HG02588 (cell line): ENCODE measurements around the gene IL10RB.
"Not testable (repeated sequence)": the region's sequence is repeated elsewhere in the genome, so short reads cannot be mapped to it uniquely, and the experiment has no call there.

Source experiments
- ATAC-seq: cut with Tn5 transposase; IDR thresholded peaks from one replicate; pipeline ENCODE4 v1.9.1; 2021; ENCODE audit warnings: mild to moderate bottlenecking, moderate library complexity; ENCODE audit not compliant: unreplicated experiment

Gene IL10RB

DNA sequence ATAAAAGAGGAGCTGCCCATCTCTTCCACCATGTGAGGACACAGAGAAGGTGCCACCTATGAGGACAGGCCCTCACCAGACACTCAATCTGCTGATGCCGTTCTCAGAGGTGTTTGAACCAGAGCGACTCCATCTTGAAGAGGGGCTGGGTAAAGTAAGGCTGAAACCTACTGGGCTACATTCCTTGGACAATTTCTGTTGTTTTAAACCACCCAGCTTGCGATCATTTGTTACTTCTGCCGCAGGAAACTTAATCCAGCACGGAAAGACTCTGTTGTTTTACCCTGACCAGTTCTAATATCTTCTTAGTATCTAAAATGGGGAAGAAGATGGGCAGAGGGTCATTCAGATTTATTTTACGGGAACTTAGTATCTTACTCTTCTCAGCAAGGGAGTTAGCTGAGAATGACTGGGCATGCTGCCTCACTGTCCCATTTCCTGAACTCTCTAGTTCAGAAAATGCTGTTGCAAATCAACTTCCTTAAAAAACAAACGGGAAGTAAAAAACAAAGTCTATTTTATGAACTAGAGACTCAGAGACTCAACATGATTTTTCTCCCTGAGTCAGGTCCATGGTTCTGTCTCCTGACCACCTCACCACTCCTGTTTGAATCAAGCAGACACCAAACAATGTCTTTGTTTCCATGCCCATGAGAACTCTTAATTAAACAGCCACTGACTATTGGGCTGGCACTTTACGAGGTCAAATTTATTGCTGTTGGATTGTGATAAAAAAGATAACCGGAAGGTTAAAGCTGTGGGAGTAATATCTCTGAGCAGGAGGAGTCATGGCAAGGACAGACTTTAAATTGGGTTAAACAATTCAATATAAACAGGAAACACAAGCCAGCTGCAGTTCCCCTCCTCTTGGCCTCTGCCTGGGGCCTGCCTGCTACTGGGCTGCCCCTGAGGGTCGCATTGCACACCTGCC is 34.8 kb downstream of the IL10RB start:
- no peak for ATAC-seq

DNA sequence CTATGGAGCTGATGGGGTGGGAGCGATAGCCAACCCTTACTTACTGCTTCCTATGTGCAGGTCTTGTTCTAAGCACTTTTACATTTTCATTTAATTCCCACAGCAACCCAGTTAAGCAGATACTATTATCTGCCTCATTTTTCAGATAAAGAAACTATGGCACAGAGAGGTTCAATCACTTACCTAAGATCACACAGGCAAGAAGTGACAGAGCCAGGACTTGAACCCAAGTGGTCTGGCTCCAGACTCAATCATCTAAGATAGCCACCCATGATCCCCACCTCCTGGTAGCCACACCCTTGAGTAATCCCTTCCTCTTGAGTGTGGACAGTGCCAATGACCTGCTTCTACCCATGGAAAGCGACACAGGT is 35.5 kb downstream of the IL10RB start:
- no peak for ATAC-seq

DNA sequence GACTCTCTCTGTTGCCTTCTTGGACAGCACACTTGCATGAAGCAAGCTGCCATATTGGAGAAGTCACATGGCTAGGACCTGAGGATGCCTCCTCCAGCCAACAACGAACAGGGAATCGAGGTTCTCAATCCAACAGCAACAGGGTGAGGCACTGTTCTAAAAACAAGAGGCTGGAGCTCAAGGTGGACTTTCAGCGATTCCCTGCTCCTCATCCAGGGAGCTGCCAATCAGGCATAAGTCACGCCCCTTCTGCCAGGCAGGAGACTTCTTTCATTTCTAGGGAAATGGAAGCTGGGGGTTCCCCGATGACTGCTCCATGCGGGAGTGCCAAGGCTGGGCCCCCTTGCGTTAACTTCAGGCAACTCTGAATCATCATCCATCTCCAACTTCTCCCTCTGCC is 35.9 kb downstream of the IL10RB start:
- no peak for ATAC-seq

DNA sequence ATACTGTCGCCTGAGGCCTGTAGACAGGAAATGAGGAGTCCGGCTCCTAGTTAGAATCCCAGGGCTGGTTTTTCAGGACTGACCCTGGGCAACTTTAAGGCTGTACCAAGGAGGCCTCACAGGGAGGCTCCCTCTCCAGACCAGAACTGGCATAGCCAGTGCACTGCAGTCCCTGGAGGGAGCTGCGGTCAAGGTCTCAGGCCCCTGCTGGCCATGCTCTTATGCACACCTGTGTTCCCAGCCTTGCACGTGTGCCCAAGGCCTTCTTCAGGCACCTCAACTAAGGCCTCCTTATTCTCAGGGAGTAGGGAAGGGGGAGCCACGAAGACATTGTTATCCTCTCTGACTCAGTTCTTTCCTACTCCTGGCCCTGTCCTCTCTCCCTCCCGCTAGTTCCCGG is 36.6 kb downstream of the IL10RB start:
- no peak for ATAC-seq

DNA sequence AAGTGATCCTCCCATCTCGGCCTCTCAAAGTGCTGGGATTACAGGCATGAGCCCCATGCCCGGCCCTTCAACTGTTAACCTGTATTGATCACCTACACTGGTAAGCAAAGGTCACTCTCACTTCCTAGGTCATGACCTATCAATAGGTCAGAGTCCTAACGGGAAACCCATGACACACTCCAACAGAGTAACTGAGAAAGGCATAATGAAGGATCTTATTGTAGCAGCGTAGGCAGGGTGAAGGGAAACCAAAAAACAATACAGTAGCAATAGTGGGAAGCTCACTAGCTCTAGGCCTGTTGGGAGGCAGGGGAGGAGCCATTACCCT is 39.1 kb downstream of the IL10RB start:
- no peak for ATAC-seq

DNA sequence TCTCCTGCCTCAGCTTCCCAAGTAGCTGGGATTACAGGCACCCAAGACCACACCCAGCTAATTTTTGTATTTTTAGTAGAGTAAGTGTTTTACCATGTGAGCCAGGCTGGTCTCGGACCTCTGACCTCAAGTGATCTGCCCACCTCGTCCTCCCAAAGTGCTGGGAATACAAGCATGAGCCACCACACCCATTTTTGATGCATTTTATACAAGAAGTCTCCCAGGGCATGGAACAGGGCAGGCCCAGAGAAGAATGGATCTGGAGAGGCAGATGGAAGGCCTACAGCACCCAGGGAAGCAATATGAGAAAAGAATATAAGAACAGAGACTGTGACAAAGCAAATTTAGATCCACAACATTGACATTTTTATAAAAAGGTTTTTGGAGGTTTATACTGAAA is 39.8 kb downstream of the IL10RB start:
- no peak for ATAC-seq

DNA sequence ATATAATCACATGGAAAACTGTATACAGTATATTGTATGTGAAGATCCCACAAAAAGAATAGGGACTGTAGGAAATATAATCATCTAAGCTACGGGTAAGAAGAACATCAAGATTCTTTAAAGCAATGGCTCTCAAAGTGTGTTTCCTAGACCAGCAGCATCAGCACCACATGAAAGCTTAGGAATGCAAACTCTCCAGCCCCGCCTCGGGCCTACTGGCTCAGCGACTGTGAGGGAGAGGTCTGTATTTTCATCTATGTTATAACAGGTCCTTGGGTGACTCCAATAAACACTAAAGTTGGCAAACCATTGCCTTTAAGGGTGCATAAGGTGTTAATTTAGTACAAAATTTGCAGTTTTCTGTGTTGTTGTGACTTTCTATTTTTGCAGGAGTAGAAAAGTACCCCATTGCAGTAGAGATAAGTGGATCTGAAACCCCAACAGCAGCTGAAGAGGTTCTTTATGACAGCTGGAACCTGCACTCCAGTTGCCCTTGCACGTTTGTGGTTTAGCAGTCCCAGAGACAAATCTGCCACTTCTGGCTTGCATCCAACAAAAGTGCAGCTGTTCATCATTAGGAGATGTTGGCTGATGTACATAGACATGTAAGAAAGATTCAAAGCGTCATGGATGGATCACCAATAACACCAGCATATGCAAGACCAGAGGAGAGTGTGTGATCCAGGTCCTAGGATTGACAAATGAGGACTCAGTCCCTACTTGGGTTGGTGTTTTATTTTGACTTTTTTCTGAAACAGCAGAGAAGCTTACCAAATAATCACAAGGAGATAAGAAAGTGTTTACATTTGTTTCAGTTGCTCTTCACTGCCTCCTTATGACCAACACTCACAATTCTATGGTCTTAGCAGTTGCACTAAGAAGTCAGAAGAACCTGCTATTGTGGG is 42.7 kb downstream of the IL10RB start:
- ATAC-seq = peak; percentile 84

DNA sequence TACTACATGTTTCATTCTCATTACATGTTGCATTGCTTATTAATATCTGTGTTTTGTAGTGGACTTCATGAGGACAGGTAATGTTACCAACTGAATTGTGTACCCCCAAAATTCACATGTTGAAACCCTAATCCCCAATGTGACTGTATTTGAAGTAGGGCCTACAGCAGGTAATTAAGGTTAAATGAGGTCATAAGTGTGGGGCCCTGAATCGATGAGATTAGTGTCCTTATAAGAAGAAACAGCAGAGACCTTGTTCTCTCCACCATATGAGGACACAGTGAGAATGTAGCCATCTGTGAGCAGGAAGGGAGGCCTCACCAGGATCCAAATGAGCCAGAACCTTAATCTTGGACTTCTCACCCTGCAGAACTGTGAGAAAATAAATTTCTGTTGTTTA is 43.6 kb downstream of the IL10RB start:
- ATAC-seq = no peak

DNA sequence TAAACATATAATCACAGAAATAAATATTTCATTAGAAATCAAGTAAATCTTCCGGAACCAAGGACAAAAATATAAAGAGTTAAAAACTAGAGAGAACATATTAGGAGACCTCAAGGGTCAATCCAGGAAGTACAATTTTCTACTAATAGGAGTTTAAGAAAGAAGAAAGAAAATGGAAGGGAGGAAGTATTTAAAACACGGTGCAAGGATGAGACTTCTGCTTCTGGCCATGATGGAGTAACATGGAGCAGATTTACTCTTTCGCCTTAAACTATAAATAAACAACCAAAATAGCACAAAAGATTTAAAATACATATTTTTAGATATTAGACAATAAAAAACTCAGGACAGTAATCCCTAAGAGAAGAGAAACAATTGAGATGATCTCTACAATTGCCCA is 46.0 kb downstream of the IL10RB start:
- ATAC-seq = no peak

DNA sequence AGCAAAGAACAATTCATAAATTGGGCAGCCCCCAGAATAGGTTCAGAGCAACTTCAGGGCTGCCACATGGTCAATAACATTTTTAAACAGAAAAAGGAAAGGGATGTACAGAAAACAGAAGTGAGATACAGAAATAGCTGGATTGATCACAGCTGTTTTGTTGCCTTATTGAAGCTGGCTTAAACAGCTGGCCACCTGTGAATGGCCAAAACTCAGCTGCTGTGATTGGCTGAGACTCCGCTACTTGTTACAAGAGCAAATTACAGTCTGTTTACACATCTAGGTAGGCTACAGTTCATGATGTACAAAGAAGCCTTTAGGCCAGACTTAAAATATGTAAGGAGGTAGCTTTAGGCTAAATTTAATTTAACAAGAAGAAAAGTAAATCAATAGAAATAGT is 47.0 kb downstream of the IL10RB start:
- no peak for ATAC-seq

DNA sequence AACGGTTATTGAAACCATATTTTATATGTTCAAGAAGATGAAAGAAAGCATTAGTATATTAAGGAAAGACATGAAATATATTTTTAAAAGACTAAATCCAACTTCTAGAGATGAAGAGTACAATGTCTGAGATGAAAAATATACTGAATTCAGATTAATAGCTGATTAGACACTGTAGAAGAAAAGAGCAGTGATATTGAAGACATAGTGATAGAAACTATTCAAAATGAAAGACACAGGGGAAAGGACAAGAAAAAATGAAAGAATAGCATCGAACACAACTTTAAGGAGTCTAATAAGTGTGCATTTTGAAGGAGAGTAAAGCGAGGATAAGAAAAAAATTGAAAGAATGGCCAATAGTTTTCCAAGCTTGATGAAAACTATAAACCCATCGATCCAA is 47.4 kb downstream of the IL10RB start:
- no peak for ATAC-seq

DNA sequence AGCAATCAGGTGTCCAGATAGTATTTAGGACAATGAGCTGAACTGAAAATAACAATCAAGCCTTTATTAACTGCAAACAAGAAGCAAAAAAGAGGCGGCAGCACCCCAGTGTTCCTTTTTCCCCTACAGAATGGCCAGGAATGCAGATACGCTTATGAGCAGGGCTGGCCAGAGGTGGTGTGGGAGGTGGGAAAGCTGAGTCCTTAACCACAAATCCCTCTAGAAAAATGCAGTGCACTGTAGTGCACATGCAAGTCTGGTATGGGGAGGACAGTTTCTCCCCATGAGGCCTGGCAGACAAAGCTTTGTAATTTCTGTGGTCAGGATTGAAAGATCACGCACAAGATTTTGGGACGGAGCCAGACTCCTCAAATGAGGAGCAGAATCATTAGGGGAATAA is 47.9 kb downstream of the IL10RB start:
- ATAC-seq = no peak

DNA sequence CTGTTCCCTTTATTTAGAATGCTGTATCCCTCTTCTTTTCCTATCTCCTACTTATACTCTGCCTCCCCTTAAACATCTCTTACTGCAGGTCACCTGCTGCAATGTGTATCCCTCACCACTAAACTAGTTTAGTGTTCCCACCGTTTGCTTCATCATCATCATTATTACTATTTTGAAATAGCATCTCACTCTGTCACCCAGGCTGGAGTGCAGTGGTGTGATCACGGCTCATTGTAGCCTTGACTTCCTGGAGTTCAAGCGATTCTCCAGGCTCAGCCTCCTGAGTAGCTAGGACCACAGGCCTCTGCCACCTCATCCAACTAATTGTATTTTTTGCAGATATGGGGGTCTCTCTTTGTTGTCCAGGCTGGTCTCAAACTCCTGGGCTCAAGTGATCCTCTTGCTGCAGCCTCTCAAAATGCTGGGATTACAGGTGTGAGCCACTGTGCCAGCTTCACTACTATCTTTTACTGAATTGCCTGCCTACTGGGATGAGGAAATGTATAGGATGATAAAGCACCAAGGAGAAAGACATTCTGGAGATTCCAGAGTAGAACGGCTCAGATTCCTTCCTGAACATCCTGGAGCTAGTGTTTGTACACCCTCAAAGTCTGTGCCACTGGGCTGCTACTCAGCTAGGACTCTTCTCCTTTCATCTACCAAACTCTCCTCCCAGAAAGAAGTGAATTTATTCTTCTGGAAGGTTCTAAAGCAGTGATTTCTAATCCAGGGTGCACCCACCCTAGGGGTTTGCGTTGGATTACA is 50.0 kb downstream of the IL10RB start:
- ATAC-seq = no peak

DNA sequence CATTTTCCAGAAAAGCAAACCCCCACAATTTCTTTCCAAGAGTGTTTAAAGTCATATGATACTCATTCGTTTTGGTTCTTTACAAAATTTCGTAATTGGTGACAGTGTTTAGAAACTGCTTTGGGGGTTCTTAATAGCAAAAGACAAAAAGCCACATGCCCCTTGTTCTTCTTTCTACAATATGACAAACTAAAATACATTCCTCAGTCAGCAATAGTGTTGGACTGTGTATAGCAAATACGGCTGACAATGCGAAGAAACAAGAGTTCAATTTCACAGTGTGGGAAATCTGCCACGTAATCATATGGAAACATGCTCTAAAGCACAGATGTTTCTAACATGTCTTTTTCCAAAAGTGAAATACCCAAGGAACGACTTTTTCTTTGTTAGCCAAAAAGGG is 51.0 kb downstream of the IL10RB start:
- no peak for ATAC-seq

DNA sequence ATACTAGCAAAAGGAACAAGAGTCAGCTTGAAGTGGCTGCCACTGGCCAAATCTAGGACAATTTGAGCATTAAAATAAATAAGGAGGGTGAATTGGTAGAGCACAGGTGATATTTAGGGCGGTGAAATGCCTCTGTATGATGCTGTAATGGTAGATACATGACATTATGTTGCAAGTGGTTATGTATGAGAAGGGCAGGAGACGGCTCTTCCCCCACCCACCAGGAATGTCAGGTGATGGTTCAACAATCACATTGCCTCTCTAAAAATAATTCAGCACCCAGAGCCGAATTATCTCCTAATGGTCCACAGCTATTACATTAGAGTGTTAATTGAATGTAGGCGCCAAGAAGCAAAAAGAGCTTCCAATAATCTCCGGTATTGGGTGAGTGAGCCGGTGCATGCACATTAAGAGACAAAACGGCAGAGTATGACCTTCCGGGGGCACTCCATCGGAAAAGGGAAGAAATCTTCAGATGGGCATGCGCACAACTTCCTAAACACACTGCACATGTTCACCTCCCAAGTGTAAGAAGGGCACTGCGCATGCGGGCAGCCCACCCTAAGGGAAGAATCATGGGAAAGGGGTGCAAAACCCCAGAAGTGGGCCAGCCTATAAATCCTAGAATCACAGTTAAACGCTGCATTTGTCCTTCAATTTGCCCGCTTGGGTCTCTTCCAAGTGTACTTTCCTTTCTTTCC is 51.8 kb downstream of the IL10RB start:
- no peak for ATAC-seq

DNA sequence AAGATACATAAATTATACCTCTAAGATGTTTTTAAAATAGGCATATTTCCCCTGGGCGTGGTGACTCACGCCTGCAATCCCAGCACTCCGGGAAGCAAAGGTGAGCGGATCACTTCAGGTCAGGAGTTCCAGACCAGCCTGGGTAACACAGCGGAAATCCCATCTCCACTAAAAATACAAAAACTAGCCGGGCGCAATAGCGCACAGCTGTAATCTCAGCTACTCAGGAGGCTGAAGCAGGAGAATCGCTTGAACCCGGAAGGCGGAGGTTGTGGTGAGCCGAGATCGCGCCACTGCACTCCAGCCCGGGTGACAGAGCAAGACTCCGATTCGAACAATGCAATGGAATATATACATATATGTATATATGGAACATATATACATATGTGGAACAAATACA is 54.8 kb downstream of the IL10RB start:
- not testable (repeated sequence) for ATAC-seq

DNA sequence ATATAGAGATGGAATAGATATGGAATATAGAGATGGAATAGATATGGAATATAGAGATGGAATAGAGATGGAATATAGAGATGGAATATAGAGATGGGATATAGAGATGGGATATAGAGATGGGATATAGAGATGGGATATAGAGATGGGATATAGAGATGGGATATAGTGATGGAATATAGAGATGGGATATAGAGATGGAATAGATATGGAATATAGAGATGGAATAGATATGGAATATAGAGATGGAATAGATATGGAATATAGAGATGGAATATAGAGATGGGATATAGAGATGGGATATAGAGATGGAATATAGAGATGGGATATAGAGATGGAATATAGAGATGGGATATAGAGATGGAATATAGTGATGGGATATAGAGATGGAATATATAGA is 57.4 kb downstream of the IL10RB start:
- not testable (repeated sequence) for ATAC-seq

DNA sequence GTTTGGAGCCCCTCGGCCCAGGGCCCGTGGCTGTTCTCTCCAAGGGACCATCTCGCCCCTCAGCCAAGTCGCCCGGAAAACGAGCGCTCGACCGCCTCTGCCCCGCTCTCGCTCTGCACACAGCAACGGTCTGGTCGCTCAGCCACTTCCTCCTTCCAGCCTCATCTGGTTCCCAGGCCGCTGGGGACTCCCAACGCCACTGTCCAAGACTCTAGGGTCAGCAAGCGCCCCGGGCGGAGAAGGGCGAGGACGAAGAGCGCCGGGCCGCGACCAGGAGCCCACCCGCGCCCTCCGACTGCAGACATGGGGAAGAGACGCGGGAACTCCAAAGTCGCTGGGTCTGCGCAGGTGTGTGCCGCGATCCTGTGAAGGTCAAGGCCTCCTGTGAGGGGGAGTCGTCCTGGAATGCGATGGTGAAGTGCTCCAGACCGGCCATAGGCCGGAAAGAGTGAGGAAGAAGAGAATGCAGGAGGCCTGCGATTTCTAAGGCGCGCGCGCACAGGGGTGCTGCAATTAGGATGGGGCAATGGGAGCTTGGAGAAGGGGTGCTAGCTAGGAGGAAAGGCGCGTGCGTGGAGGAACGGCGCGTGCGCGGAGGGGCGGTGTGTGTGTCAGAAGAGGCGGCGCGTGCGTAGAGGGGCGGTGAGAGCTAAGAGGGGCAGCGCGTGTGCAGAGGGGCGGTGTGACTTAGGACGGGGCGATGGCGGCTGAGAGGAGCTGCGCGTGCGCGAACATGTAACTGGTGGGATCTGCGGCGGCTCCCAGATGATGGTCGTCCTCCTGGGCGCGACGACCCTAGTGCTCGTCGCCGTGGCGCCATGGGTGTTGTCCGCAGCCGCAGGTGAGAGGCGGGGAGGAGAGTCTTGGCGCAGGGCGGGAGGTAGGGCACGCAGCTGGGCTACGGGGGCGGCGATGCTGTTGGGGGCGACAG is 58.4 kb downstream of the IL10RB start, which contains the start of gene IFNAR1:
IFNAR1 (plus strand) TSS at position 680 of the 931 bp plus-strand sequence; CDS start at position 766, 86 bp downstream.
- peak; percentile 77 for ATAC-seq
